Measurements from ENCODE around the gene ADD2.

DNA sequence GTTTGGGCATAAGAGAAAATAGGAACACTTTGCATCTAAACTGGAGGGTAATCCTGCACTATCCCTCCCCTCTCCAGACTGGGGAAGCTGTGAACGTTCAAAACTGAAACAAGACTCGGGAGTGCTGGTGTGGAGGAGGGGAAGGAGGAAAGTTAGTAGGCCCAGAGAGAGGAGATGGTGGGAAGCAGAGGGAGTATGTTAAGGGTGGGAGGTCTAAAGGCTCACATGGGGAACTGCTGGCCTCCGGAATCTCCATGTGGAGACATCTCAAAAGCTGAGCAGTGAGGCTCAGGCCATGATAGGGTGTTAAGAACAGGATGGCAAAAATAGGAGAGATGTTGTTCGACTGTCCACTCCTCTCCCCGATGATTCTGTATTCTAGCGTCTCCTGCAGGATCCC is 47.9 kb downstream of the ADD2 start:
- TF ChIP-seq, protein P1, sequence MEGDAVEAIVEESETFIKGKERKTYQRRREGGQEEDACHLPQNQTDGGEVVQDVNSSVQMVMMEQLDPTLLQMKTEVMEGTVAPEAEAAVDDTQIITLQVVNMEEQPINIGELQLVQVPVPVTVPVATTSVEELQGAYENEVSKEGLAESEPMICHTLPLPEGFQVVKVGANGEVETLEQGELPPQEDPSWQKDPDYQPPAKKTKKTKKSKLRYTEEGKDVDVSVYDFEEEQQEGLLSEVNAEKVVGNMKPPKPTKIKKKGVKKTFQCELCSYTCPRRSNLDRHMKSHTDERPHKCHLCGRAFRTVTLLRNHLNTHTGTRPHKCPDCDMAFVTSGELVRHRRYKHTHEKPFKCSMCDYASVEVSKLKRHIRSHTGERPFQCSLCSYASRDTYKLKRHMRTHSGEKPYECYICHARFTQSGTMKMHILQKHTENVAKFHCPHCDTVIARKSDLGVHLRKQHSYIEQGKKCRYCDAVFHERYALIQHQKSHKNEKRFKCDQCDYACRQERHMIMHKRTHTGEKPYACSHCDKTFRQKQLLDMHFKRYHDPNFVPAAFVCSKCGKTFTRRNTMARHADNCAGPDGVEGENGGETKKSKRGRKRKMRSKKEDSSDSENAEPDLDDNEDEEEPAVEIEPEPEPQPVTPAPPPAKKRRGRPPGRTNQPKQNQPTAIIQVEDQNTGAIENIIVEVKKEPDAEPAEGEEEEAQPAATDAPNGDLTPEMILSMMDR (IDR thresholded peaks at IDR 0.05), result no peak
- no peak for TF ChIP-seq EZH2 (IDR thresholded peaks at IDR 0.05; ENCODE audit: borderline replicate concordance, insufficient read depth, low read depth, low read length, poor library complexity, severe bottlenecking)

All from B cell (primary cell).